ENCODE results near the gene MT1H.
"Not testable (repeated sequence)": the region's sequence is repeated elsewhere in the genome, so short reads cannot be mapped to it uniquely, and the experiment has no call there.

Gene MT1H

DNA sequence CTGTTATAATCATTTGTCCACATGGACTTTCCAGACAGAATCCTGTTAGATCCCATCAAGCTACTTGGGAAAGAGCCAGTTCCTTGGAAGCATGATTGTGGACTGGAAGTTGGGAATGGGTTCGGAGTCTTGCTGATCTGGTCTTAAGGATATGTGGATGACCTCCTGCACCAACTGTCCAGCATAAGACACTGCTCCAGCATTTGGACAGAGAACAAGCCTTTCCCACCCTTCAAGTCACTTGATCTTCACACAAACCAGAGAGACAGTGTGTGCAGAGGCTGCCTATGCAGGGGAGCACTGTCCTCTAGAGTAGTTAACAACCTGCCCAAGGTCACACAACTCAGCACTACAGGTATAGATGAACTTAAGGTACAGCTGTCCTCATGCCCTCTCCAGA lies 23.8 kb upstream of the MT1H start:
- no peaks in the 10 kb centered on the region for H3K27me3 Mint-ChIP-seq
- peaks cover 22% of the 10 kb centered on the region for H3K4me1 Mint-ChIP-seq (ENCODE audit: low read depth)
- H3K27ac Mint-ChIP-seq = peak overlapping the region; percentile 22
- no peaks in the 10 kb centered on the region for H3K36me3 Mint-ChIP-seq
- no peak overlapping the region for H3K4me3 Mint-ChIP-seq
- no peaks in the 10 kb centered on the region for H3K9me3 Mint-ChIP-seq (ENCODE audit: low read depth)

- no peak overlapping the region for H3K27ac Mint-ChIP-seq
- H3K27me3 Mint-ChIP-seq = no peaks in the 10 kb centered on the region
These were observed 21.8 kb upstream of the MT1H start for GRCh38 chr16:56647641-56648431.

DNA sequence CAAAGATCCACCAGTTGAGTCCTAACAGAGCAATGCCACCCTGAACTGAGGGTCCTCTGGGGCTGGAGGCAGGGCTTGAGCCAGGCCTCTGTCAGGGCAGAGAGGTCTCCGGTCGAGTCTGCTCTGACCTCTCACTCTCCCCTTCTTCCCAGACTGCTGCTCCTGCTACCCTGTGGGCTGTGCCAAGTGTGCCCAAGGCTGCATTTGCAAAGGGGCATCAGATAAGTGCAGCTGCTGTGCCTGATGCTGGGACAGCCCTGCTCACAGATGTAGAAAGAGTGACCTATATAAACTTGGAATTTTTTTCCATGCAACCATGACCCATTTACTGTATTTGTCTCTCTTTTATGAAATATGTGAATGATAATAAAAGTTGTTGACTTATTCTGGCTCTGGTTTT lies 20.3 kb upstream of the MT1H start:
- Mint-ChIP-seq H3K9me3 (ENCODE audit: low read depth) (no peaks in the 10 kb centered on the region), H3K27ac (no peak overlapping the region), H3K4me3 (no peak overlapping the region), H3K36me3 (no peaks in the 10 kb centered on the region), H3K27me3 (no peaks in the 10 kb centered on the region), H3K4me1 (ENCODE audit: low read depth) (peaks cover 3% of the 10 kb centered on the region)

More at GRCh38 chr16:56647641-56648431, 21.8 kb upstream of the MT1H start:
- Mint-ChIP-seq H3K4me3 (no peak overlapping the region), H3K9me3 (ENCODE audit: low read depth) (no peaks in the 10 kb centered on the region), H3K4me1 (ENCODE audit: low read depth) (peaks cover 15% of the 10 kb centered on the region), H3K36me3 (no peaks in the 10 kb centered on the region)

DNA sequence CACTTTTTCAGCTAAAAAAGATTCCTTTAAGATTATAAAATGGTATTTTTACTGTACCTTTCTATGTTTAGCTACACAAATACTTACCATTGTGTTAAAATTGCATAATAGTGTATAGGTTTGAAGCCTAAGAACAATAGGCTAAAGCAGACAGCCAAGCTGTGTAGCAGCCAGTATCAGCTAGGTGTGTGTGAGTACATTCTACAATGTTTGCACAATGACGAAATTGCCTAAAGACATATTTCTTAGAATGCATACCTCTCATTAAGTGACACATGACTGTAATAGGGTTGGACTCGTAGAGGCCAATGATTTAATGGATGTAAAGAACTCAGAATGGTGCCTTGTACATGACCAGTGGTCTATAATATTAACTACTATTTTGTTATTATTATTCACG lies 19.8 kb upstream of the MT1H start:
- H3K27ac Mint-ChIP-seq = no peak overlapping the region
- no peaks in the 10 kb centered on the region for H3K36me3 Mint-ChIP-seq
- H3K4me3 Mint-ChIP-seq = no peak overlapping the region
- no peaks in the 10 kb centered on the region for H3K4me1 Mint-ChIP-seq (ENCODE audit: low read depth)
- H3K27me3 Mint-ChIP-seq = no peaks in the 10 kb centered on the region
- no peaks in the 10 kb centered on the region for H3K9me3 Mint-ChIP-seq (ENCODE audit: low read depth)

DNA sequence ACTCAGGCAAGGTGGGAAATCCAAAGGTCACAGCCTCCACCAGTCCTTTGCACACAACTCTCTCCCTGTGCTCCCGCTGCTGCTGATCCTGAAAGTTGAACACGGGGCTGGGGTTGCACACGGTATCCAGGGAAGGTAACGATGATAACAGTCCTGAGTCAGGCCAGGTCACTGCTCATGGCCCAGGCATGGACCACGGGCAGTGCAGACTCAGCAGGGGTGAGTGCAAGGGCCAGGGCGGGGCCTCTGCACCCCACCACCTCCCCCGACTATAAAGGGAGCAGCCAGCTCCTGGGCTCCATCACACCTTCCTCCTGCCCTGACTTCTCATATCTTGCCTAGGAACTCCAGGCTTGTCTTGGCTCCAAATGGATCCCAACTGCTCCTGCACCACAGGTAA lies 18.0 kb upstream of the MT1H start, which contains the start of gene MT1B:
Gene MT1B (plus strand): TSS at position 301 of the 400 bp plus-strand sequence. CDS start 68 bp downstream, at position 369.
- Mint-ChIP-seq H3K27me3 (no peaks in the 10 kb centered on the region), H3K9me3 (ENCODE audit: low read depth) (no peaks in the 10 kb centered on the region), H3K36me3 (no peaks in the 10 kb centered on the region), H3K27ac (no peak within 1 kb of the TSS), H3K4me3 (no peak within 1 kb of the TSS), H3K4me1 (ENCODE audit: low read depth) (no peaks in the 10 kb centered on the region)

DNA sequence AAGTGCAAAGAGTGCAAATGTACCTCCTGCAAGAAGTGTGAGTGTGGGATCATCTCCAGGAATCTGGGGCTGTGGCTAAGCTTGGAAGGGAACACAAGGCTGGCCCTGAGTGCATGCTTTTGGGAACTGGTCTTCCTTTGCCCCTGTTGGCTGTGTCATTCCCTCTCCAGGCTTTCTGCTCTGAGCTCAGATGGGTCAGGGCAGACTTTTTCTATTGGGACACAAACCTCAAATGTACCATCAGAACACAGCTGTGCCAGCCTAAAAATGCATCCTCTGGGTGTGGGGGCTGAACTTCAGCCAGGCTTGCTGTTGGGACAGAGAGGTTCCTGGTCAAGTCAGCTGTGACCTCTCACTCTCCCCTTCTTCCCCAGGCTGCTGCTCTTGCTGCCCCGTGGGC lies 17.0 kb upstream of the MT1H start:
- H3K27me3 Mint-ChIP-seq = no peaks in the 10 kb centered on the region

GRCh38 chr16:56653218-56653617 lies 16.4 kb upstream of the MT1H start:
- Mint-ChIP-seq H3K27me3 (no peaks in the 10 kb centered on the region), H3K36me3 (no peaks in the 10 kb centered on the region), H3K4me1 (ENCODE audit: low read depth) (peaks cover 8% of the 10 kb centered on the region), H3K4me3 (no peak overlapping the region), H3K9me3 (ENCODE audit: low read depth) (no peaks in the 10 kb centered on the region), H3K27ac (no peak overlapping the region)

More for the DNA sequence above, 17.0 kb upstream of the MT1H start:
- Mint-ChIP-seq H3K9me3 (ENCODE audit: low read depth) (no peaks in the 10 kb centered on the region), H3K4me3 (no peak overlapping the region), H3K27ac (no peak overlapping the region), H3K36me3 (no peaks in the 10 kb centered on the region), H3K4me1 (ENCODE audit: low read depth) (peaks cover 4% of the 10 kb centered on the region)

DNA sequence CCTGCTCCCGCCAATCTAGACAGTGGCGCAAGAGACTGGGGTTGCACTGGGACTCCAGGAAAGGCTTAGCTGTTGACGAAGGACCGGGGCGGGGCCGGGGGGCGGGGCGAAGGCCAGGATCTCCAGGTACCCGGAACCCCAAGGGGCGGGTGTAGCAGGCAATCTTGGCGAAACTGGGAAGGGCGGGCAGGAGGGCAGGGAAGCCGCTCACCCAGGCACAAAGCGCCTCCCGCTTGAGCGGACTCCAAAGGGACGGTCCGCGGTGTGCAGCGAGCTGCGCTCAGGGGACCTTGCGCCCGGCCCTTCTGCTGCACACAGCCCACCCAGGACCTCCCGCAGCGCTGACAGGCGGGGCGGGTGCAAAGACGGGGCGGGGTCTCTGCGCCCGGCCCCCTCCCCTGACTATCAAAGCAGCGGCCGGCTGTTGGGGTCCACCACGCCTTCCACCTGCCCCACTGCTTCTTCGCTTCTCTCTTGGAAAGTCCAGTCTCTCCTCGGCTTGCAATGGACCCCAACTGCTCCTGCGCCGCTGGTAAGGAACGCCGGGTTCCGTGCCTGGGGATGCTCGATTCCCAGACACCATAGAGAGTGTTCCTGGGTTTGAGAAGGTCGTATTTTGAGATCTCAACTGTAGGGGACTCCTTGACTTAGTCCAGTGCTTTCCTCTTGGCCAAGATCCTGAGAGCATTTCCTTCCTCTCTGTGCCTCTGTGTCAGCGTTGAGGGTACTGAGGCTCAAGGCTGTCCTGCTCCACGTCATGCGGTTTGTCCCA lies 11.9 kb upstream of the MT1H start, which contains the start of gene MT1F:
Gene MT1F (plus strand): TSS at position 405 of the 772 bp plus-strand sequence. CDS start 100 bp downstream, at position 505.
- Mint-ChIP-seq H3K4me3 (peak within 1 kb of the TSS; percentile 96), H3K27me3 (no peaks in the 10 kb centered on the region), H3K4me1 (ENCODE audit: low read depth) (peaks cover 40% of the 10 kb centered on the region), H3K9me3 (ENCODE audit: low read depth) (no peaks in the 10 kb centered on the region), H3K27ac (peak within 1 kb of the TSS; percentile 86), H3K36me3 (peaks cover 3% of the 10 kb centered on the region)

DNA sequence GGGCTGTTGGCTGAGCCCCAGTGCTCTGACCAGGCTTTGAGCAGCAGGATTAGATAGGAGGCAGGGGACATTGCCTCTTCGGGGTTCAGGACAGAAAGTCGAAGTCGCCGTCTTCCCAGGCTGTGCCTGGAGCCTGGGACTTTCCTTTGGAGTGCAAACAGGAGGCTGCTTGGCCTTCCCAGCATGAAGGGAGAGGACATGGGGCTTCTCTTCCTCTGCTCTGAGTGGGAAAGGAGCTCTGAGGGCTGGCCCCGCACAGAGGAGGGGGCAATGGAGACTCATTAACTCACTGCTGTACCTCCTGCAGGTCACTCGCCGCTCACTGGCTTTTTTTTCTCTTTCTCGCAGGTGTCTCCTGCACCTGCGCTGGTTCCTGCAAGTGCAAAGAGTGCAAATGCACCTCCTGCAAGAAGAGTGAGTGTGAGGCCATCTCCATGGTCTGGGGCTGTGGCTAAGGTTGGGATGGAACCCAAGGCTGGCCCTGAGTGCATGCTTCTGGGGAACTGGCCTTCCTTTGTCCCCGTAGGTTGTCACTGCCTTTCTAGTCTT lies 11.2 kb upstream of the MT1H start:
- no peaks in the 10 kb centered on the region for H3K27me3 Mint-ChIP-seq

GRCh38 chr16:56662357-56663354 lies 7.0 kb upstream of the MT1H start:
- H3K27me3 Mint-ChIP-seq = peaks cover 4% of the 10 kb centered on the region
- peaks cover 42% of the 10 kb centered on the region for H3K4me1 Mint-ChIP-seq (ENCODE audit: low read depth)
- peaks cover 8% of the 10 kb centered on the region for H3K36me3 Mint-ChIP-seq
- peak overlapping the region; percentile 91 for H3K27ac Mint-ChIP-seq
- H3K4me3 Mint-ChIP-seq = peak overlapping the region; percentile 88
- H3K9me3 Mint-ChIP-seq (ENCODE audit: low read depth) = no peaks in the 10 kb centered on the region

More for the DNA sequence above, 11.2 kb upstream of the MT1H start:
- H3K4me1 Mint-ChIP-seq (ENCODE audit: low read depth) = peaks cover 42% of the 10 kb centered on the region
- H3K36me3 Mint-ChIP-seq = peaks cover 3% of the 10 kb centered on the region
- peak overlapping the region; percentile 96 for H3K4me3 Mint-ChIP-seq
- H3K27ac Mint-ChIP-seq = peak overlapping the region; percentile 86
- H3K9me3 Mint-ChIP-seq (ENCODE audit: low read depth) = no peaks in the 10 kb centered on the region

DNA sequence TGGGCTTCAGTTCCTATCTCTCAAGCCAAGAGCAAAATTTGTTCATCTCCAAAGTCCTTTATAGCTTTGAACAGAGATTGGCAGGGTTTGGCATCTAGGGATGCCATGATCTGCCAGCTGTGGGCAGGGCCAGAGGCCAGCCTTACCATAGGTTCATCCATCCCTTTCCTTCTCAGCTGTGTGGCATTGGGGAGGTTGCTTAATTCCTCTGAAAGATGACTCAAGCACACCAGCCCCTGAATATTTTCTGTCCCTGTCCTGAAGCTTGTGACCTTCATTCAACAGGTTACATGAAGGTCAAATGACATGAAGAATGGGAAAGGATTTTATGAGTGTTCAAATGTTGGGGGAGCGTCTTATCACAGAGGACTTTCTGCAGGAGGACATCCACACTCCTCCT lies 5.1 kb upstream of the MT1H start:
- Mint-ChIP-seq H3K36me3 (peaks cover 12% of the 10 kb centered on the region), H3K9me3 (ENCODE audit: low read depth) (no peaks in the 10 kb centered on the region), H3K27me3 (peaks cover 15% of the 10 kb centered on the region), H3K4me3 (no peak overlapping the region), H3K27ac (no peak overlapping the region), H3K4me1 (ENCODE audit: low read depth) (peaks cover 41% of the 10 kb centered on the region)

DNA sequence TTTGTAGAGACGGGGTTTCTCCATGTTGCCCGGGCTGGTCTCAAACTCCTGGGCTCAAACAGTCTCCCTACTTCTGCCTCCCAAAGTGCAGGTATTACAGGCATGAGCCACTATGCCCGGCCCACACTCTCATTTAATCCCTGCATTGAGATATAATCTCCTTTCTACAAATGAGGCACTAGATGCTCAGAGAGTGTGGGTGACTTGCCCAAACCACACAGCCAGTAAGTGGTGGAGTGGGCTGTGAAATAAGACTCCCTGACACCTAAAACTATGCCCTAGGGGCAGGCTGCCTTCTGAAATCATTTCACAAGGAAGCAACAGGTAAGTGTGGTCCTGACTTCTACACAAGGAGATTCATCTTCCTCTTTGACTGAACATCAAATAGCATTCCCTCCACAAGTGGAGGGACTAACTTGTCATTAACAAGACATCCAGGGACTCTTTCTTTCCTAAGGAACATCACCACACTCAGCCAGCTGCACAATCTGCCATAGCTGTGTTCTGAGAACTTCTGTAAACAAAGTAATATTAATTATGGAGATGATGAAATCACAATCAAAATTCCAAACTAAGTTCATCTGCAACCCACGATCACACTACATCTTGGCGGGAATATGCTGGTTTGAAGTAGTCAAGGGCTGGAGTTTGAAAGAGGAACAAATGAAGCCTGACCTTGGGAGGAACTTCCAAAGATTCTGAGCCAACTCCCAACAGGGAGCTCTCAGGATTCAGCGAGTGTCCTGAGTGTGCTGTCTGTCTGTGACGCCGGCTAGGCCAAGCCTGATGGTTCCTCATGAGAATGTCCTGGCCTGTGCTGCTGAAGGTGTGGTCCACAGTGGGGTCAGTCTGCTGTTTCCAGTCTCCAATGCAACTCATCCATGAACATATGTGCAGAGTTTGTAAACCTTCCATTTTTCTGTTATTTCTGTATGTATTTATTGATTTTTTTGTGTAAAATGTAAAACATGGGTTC lies 4.0 kb upstream of the MT1H start:
- not testable (repeated sequence) for H3K9me3 Mint-ChIP-seq (ENCODE audit: low read depth); H3K4me3 Mint-ChIP-seq; H3K27ac Mint-ChIP-seq
- Mint-ChIP-seq H3K4me1 (ENCODE audit: low read depth) (peaks cover 41% of the 10 kb centered on the region), H3K27me3 (peaks cover 19% of the 10 kb centered on the region), H3K36me3 (peaks cover 12% of the 10 kb centered on the region)

Measured in activated naive CD8-positive, alpha-beta T cell (primary cell).